GM21723 (cell line): ENCODE measurements around the gene FBXL5.

Experiments
- ATAC-seq: cut with Tn5 transposase; IDR thresholded peaks from one replicate; pipeline ENCODE4 v1.9.1; 2021; ENCODE audit warnings: mild to moderate bottlenecking, moderate library complexity; ENCODE audit not compliant: unreplicated experiment

FBXL5 gene

GRCh38 chr4:15655223-15656037, at the start of gene FBXL5:
Gene FBXL5 (minus strand): TSS chr4:15655357. CDS start chr4:15655287, 70 bp downstream.
- ATAC-seq = peak; percentile 67

- no peak for ATAC-seq
Observed at GRCh38 chr4:15704129-15704528, 49.0 kb upstream of the FBXL5 start.

GRCh38 chr4:15703439-15703838, 48.3 kb upstream of the FBXL5 start:
- ATAC-seq = no peak

- ATAC-seq = peak; percentile 73
Observed at GRCh38 chr4:15702941-15703403, 47.8 kb upstream of the FBXL5 start, which contains the start of gene BST1. Gene BST1 (plus strand): TSS chr4:15703065. CDS start chr4:15703145, 80 bp downstream.

- no peak for ATAC-seq
Observed at GRCh38 chr4:15696866-15697265, 41.7 kb upstream of the FBXL5 start.

- ATAC-seq = no peak
Observed at GRCh38 chr4:15695729-15696128, 40.6 kb upstream of the FBXL5 start.

- ATAC-seq = no peak
Observed at GRCh38 chr4:15695240-15695699, 40.1 kb upstream of the FBXL5 start.

GRCh38 chr4:15694431-15694830, 39.3 kb upstream of the FBXL5 start:
- no peak for ATAC-seq

- no peak for ATAC-seq
Observed at GRCh38 chr4:15692602-15693001, 37.4 kb upstream of the FBXL5 start.

- ATAC-seq = no peak
Observed at GRCh38 chr4:15691346-15692135, 36.4 kb upstream of the FBXL5 start.

GRCh38 chr4:15690020-15690809, 35.1 kb upstream of the FBXL5 start:
- no peak for ATAC-seq

GRCh38 chr4:15689540-15689939, 34.4 kb upstream of the FBXL5 start:
- ATAC-seq = no peak

GRCh38 chr4:15688051-15688450, 32.9 kb upstream of the FBXL5 start:
- no peak for ATAC-seq

- no peak for ATAC-seq
Observed at GRCh38 chr4:15684498-15684897, 29.3 kb upstream of the FBXL5 start.

- no peak for ATAC-seq
Observed at GRCh38 chr4:15683143-15683495, 28.0 kb upstream of the FBXL5 start.

GRCh38 chr4:15682242-15683142, 27.3 kb upstream of the FBXL5 start:
- ATAC-seq = no peak

GRCh38 chr4:15681372-15682241, 26.4 kb upstream of the FBXL5 start, which contains the start of gene FAM200B:
Gene FAM200B (plus strand): TSS chr4:15681827. CDS start chr4:15686978, 5,151 bp downstream.
- peak; percentile 93 for ATAC-seq

GRCh38 chr4:15681067-15681371, 25.9 kb upstream of the FBXL5 start:
- no peak for ATAC-seq

GRCh38 chr4:15677507-15677988, 22.4 kb upstream of the FBXL5 start:
- no peak for ATAC-seq
